Stimulated activated CD8-positive, alpha-beta memory T cell treated with anti-CD3 and anti-CD28 coated beads, Interleukin-15, amount 100 ng/mL, for 24 hours (primary cell): ENCODE data around the gene LAX1.
"Not testable (repeated sequence)": the region's sequence is repeated elsewhere in the genome, so short reads cannot be mapped to it uniquely, and the experiment has no call there.

Source experiments
- DNase-seq: peaks from one replicate; pipeline ENCODE4 v3.0.0-alpha.2; 2020; ENCODE audit warnings: low read depth

Gene LAX1

GRCh38 chr1:203769505-203770343, 4.7 kb downstream of the LAX1 start:
- DNase-seq: no peak

GRCh38 chr1:203771901-203772301, 6.9 kb downstream of the LAX1 start:
- DNase-seq: no peak

GRCh38 chr1:203772836-203773235, 7.9 kb downstream of the LAX1 start:
- no peak for DNase-seq

GRCh38 chr1:203776636-203777035, 11.7 kb downstream of the LAX1 start:
- DNase-seq: no peak

GRCh38 chr1:203777596-203777995, 12.6 kb downstream of the LAX1 start:
- DNase-seq: no peak

GRCh38 chr1:203778146-203778545, 13.2 kb downstream of the LAX1 start:
- DNase-seq: no peak

- no peak for DNase-seq
Measured at GRCh38 chr1:203778789-203779188, 13.8 kb downstream of the LAX1 start.

- DNase-seq: no peak
Measured at GRCh38 chr1:203781962-203782361, 17.0 kb downstream of the LAX1 start.

GRCh38 chr1:203789966-203790365, 25.0 kb downstream of the LAX1 start:
- DNase-seq: no peak

- DNase-seq: no peak
Measured at GRCh38 chr1:203791498-203791897, 26.5 kb downstream of the LAX1 start.

- no peak for DNase-seq
Measured at GRCh38 chr1:203792486-203792885, 27.5 kb downstream of the LAX1 start.

GRCh38 chr1:203793561-203793960, 28.6 kb downstream of the LAX1 start:
- not testable (repeated sequence) for DNase-seq

GRCh38 chr1:203794764-203795440, 29.9 kb downstream of the LAX1 start:
- no peak for DNase-seq

- peak; percentile 86 for DNase-seq
Measured at GRCh38 chr1:203795441-203796235, 30.7 kb downstream of the LAX1 start, which contains the start of the genes ZBED6 and ZC3H11A. ZBED6 (plus strand) TSS chr1:203795623; CDS start chr1:203797523, 1,900 bp downstream. ZC3H11A (plus strand) TSS chr1:203795623; CDS start chr1:203817071, 21,448 bp downstream.

GRCh38 chr1:203796236-203796605, 31.2 kb downstream of the LAX1 start:
- no peak for DNase-seq

- DNase-seq: no peak
Measured at GRCh38 chr1:203797216-203797615, 32.2 kb downstream of the LAX1 start.

GRCh38 chr1:203797948-203798655, 33.1 kb downstream of the LAX1 start:
- DNase-seq: no peak

- no peak for DNase-seq
Measured at GRCh38 chr1:203799157-203799556, 34.2 kb downstream of the LAX1 start.

GRCh38 chr1:203799971-203800370, 35.0 kb downstream of the LAX1 start:
- DNase-seq: no peak

- DNase-seq: no peak
Measured at GRCh38 chr1:203805689-203806088, 40.7 kb downstream of the LAX1 start.

- no peak for DNase-seq
Measured at GRCh38 chr1:203807196-203807595, 42.2 kb downstream of the LAX1 start.
